Measurements from ENCODE around the gene FAM200C. TPM values are rescaled to one million over a fixed set of nuclear protein-coding genes. Genes with fewer than 3 reads are reported as not detected.
A peak's percentile ranks its signal among the peaks of the same experiment; 100 is the strongest.

Gene FAM200C
- total RNA-seq, 1 experiment from 2014 or later: 3.2 TPM

DNA sequence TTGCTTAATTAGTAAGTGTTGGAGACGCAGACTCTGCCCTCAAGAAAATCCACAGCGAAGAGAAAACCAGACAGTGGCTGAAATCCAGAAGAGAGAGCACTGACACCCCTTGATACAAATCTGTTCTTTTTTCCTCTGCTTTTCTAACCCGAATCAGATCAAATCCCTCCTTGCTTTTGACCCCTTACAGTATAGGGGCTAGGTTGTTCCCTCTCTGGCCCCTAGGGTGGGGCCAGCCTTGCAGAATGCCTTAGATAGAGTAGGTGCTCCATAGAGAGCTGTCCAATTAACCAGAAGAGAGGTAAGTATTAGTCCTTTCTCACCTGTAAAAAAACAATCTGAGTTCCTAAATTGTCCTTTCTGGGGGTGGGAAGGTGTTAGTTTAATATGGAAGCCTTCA lies 39.5 kb downstream of the FAM200C start:
- no peak overlapping the region for H3K4me3 Mint-ChIP-seq (ENCODE audit: unreplicated experiment)
- intact Hi-C loops (cut with micrococcal nuclease; ENCODE audit: unreplicated experiment): no loop called here
- Histone ChIP-seq H3K9me3 (no peaks in the 10 kb centered on the region), H3K4me1 (no peaks in the 10 kb centered on the region), H3K4me3 (ENCODE audit: low read depth, low read length) (no peak overlapping the region), H3K36me3 (ENCODE audit: control insufficient read depth, insufficient read depth, low read length) (no peaks in the 10 kb centered on the region), H3K27me3 (replicated peaks; ENCODE audit: control insufficient read depth, insufficient read depth, low read length) (no peaks in the 10 kb centered on the region)
- H3K4me1 Mint-ChIP-seq (ENCODE audit: low read depth, unreplicated experiment): no peaks in the 10 kb centered on the region
- no peaks in the 10 kb centered on the region for H3K36me3 Mint-ChIP-seq (ENCODE audit: insufficient read depth, unreplicated experiment)
- H3K9me3 Mint-ChIP-seq (ENCODE audit: unreplicated experiment): no peaks in the 10 kb centered on the region
- H3K27ac Mint-ChIP-seq (ENCODE audit: unreplicated experiment): no peak overlapping the region
- POLR2A ChIA-PET: no interaction called here
- H3K27me3 Mint-ChIP-seq (ENCODE audit: insufficient read depth, unreplicated experiment): no peaks in the 10 kb centered on the region
- CTCF ChIA-PET: interaction anchor here (0.6 kb wide), 1 partner anchor 15 kb away, joined by 3 read pairs; no protein-coding TSS in a partner anchor
- no TSS peak for BruUV-seq (replicated peaks)
- TF ChIP-seq, protein P1, sequence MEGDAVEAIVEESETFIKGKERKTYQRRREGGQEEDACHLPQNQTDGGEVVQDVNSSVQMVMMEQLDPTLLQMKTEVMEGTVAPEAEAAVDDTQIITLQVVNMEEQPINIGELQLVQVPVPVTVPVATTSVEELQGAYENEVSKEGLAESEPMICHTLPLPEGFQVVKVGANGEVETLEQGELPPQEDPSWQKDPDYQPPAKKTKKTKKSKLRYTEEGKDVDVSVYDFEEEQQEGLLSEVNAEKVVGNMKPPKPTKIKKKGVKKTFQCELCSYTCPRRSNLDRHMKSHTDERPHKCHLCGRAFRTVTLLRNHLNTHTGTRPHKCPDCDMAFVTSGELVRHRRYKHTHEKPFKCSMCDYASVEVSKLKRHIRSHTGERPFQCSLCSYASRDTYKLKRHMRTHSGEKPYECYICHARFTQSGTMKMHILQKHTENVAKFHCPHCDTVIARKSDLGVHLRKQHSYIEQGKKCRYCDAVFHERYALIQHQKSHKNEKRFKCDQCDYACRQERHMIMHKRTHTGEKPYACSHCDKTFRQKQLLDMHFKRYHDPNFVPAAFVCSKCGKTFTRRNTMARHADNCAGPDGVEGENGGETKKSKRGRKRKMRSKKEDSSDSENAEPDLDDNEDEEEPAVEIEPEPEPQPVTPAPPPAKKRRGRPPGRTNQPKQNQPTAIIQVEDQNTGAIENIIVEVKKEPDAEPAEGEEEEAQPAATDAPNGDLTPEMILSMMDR (IDR thresholded peaks at IDR 0.05; ENCODE audit: insufficient read depth in 1 of 2, low read depth in 1 of 2, low read length in 1 of 2, severe bottlenecking in 1 of 2, unreplicated experiment in 1 of 2): peak in 1 of 2 experiments; percentile 5
- no peak for DNase-seq

DNA sequence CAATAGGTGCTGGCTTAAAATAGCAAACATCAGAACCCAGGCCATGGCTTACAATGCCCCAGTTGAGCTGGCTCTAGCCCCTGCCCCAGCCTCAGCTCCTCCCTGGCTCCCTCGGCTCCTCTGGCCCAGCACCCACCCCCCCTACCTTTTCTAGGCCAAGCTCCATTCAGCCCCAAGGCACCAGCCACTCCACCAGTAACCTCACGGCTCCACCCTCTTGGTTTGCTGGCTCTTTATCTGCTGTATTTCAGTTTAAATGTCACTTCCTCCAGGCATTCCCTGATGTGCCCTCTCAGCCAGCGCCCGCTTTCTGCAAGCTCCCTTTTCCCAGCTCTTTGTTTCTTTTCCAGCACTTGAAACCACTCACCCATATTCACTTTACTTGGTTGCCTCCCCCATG lies 40.0 kb downstream of the FAM200C start:
- no peaks in the 10 kb centered on the region for H3K9me3 Mint-ChIP-seq (ENCODE audit: unreplicated experiment)
- TF ChIP-seq, protein P1 (IDR thresholded peaks at IDR 0.05; ENCODE audit: insufficient read depth in 1 of 2, low read depth in 1 of 2, low read length in 1 of 2, severe bottlenecking in 1 of 2, unreplicated experiment in 1 of 2): no peak
- Histone ChIP-seq H3K4me1 (no peaks in the 10 kb centered on the region), H3K9me3 (no peaks in the 10 kb centered on the region), H3K27me3 (replicated peaks; ENCODE audit: control insufficient read depth, insufficient read depth, low read length) (no peaks in the 10 kb centered on the region), H3K36me3 (ENCODE audit: control insufficient read depth, insufficient read depth, low read length) (no peaks in the 10 kb centered on the region), H3K4me3 (ENCODE audit: low read depth, low read length) (no peak overlapping the region)
- ChIA-PET POLR2A (no interaction called here), CTCF (interaction anchor here (0.6 kb wide), 1 partner anchor 15 kb away, joined by 3 read pairs; no protein-coding TSS in a partner anchor)
- no TSS peak for BruUV-seq (replicated peaks)
- no peaks in the 10 kb centered on the region for H3K27me3 Mint-ChIP-seq (ENCODE audit: insufficient read depth, unreplicated experiment)
- H3K27ac Mint-ChIP-seq (ENCODE audit: unreplicated experiment): no peak overlapping the region
- H3K4me1 Mint-ChIP-seq (ENCODE audit: low read depth, unreplicated experiment): no peaks in the 10 kb centered on the region
- H3K36me3 Mint-ChIP-seq (ENCODE audit: insufficient read depth, unreplicated experiment): no peaks in the 10 kb centered on the region
- intact Hi-C loops (cut with micrococcal nuclease; ENCODE audit: unreplicated experiment): no loop called here
- DNase-seq: no peak
- no peak overlapping the region for H3K4me3 Mint-ChIP-seq (ENCODE audit: unreplicated experiment)

DNA sequence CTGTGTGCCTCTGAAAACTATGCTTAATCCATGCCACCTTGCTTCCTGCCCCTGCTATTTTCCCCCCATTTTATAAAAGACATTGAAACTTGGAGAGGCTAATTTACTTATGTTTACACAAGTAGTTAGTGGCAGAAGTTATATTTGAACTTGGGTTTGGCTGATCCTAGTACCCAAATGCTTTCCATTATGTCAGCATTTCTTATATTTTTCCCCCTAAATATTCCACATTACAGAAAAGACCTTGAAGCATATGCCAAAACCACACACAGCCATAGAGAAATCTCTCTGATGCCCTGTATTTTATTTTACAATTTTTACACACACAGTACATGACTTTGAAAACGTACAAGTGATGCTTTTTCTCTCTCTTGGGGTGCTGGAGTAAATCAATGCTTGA lies 40.6 kb downstream of the FAM200C start:
- no peaks in the 10 kb centered on the region for H3K27me3 ChIP-seq (replicated peaks; ENCODE audit: control insufficient read depth, insufficient read depth, low read length)
- Mint-ChIP-seq H3K27me3 (ENCODE audit: insufficient read depth, unreplicated experiment) (no peaks in the 10 kb centered on the region), H3K4me1 (ENCODE audit: low read depth, unreplicated experiment) (no peaks in the 10 kb centered on the region), H3K36me3 (ENCODE audit: insufficient read depth, unreplicated experiment) (no peaks in the 10 kb centered on the region), H3K9me3 (ENCODE audit: unreplicated experiment) (no peaks in the 10 kb centered on the region), H3K27ac (ENCODE audit: unreplicated experiment) (no peak overlapping the region), H3K4me3 (ENCODE audit: unreplicated experiment) (no peak overlapping the region)
- POLR2A ChIA-PET: no interaction called here
- no peaks in the 10 kb centered on the region for H3K9me3 ChIP-seq
- BruUV-seq (replicated peaks): no TSS peak
- CTCF ChIA-PET: no interaction called here
- TF ChIP-seq, protein P1 (IDR thresholded peaks at IDR 0.05; ENCODE audit: insufficient read depth in 1 of 2, low read depth in 1 of 2, low read length in 1 of 2, severe bottlenecking in 1 of 2, unreplicated experiment in 1 of 2): no peak
- no peaks in the 10 kb centered on the region for H3K36me3 ChIP-seq (ENCODE audit: control insufficient read depth, insufficient read depth, low read length)
- no peak for DNase-seq
- intact Hi-C loops (cut with micrococcal nuclease; ENCODE audit: unreplicated experiment): no loop called here
- no peaks in the 10 kb centered on the region for H3K4me1 ChIP-seq
- no peak overlapping the region for H3K4me3 ChIP-seq (ENCODE audit: low read depth, low read length)

Data from Caco-2 (cell line).